Fibroblast of lung (primary cell): ENCODE measurements around the gene ATP13A5.

ENCODE experiments used
- CTCF ChIP-seq, 2 donors: IDR thresholded peaks in 1 of 2; conservative IDR thresholded peaks in 1 of 2; 1 replicate in 1 of 2; 2 replicates in 1 of 2; pipeline ENCODE4 v1.5.1; 2011 to 2012; ENCODE audit warnings: low read length in 2 of 2, control low read depth in 1 of 2, inconsistent platforms in 1 of 2, low read depth in 1 of 2, mild to moderate bottlenecking in 1 of 2
- EZH2 ChIP-seq: IDR thresholded peaks from 2 replicates; pipeline ENCODE4 v1.5.1; 2012; ENCODE audit warnings: low read length, control low read depth, mild to moderate bottlenecking; ENCODE audit errors: missing control alignments

- TF ChIP-seq CTCF (conservative IDR thresholded peaks at IDR 0.05 in 1 of 2, IDR thresholded peaks at IDR 0.05 in 1 of 2; ENCODE audit: low read depth in 1 of 2, low read length in 2 of 2) (no peak), EZH2 (no peak)
These were observed 116.6 kb downstream of the ATP13A5 start for GRCh38 chr3:193261970-193262369.
